Liver (tissue), 9 donors: ENCODE data around the gene MTHFD1. TPM values are rescaled to one million over a fixed set of nuclear protein-coding genes. Genes with fewer than 3 reads are reported as not detected.

Experiments used
- DNase-seq: peaks from one replicate; pipeline ENCODE4 v3.0.0-alpha.2; 2017; ENCODE audit warnings: low spot score
- H3K27ac ChIP-seq, 2 donors: one replicate each; pipeline ENCODE4 v1.7.0; 2013; ENCODE audit warnings: inconsistent platforms in 2 of 2, low read length in 2 of 2, control low read depth in 1 of 2, low read depth in 1 of 2, mild to moderate bottlenecking in 1 of 2
- H3K27me3 ChIP-seq, 4 donors: one replicate each; pipeline versions ENCODE4 v1.6.1 to v1.7.0; 2013; ENCODE audit warnings: low read length in 3 of 4, inconsistent platforms in 1 of 4, mild to moderate bottlenecking in 1 of 4, moderate library complexity in 1 of 4; ENCODE audit not compliant: control insufficient read depth in 4 of 4, insufficient read depth in 4 of 4
- H3K36me3 ChIP-seq, 4 donors: one replicate each; pipeline versions ENCODE4 v1.6.1 to v1.7.0; 2013; ENCODE audit warnings: low read length in 3 of 4, mild to moderate bottlenecking in 3 of 4, low read depth in 1 of 4, moderate library complexity in 1 of 4; ENCODE audit not compliant: control insufficient read depth in 4 of 4, insufficient read depth in 3 of 4
- H3K4me1 ChIP-seq, 4 donors: one replicate each; pipeline versions ENCODE4 v1.6.1 to v1.7.0; 2013; ENCODE audit warnings: low read length in 3 of 4, mild to moderate bottlenecking in 3 of 4, moderate library complexity in 1 of 4; ENCODE audit not compliant: control insufficient read depth in 4 of 4, insufficient read depth in 4 of 4
- H3K4me3 ChIP-seq, 3 donors: one replicate each; pipeline versions ENCODE4 v1.6.1 to v1.7.0; 2013; ENCODE audit warnings: low read length in 3 of 3, control low read depth in 1 of 3, low read depth in 1 of 3, mild to moderate bottlenecking in 1 of 3
- H3K9ac ChIP-seq, 2 donors: one replicate each; pipeline ENCODE4 v1.7.0; 2013; ENCODE audit warnings: low read length in 2 of 2, mild to moderate bottlenecking in 2 of 2, moderate library complexity in 2 of 2, control low read depth in 1 of 2, low read depth in 1 of 2
- H3K9me3 ChIP-seq, 4 donors: one replicate each; pipeline versions ENCODE4 v1.6.1 to v1.7.0; 2013; ENCODE audit warnings: low read length in 3 of 4; ENCODE audit not compliant: control insufficient read depth in 4 of 4
- FOXA1 ChIP-seq: IDR thresholded peaks from 2 replicates; pipeline ENCODE4 v1.6.1; 2016; ENCODE audit warnings: antibody characterized with exemption
- GABPA ChIP-seq, 2 donors: IDR thresholded peaks in 1 of 2; conservative IDR thresholded peaks in 1 of 2; 2 replicates each; pipeline ENCODE4 v1.6.1; 2016; ENCODE audit warnings: antibody characterized with exemption in 2 of 2, mild to moderate bottlenecking in 1 of 2, moderate library complexity in 1 of 2
- JUND ChIP-seq, 2 donors: IDR thresholded peaks; 2 replicates each; pipeline ENCODE4 v1.6.1; 2016; ENCODE audit warnings: antibody characterized with exemption in 2 of 2
- MAX ChIP-seq: IDR thresholded peaks from 2 replicates; pipeline ENCODE4 v1.6.1; 2016; ENCODE audit warnings: antibody characterized with exemption
- NR2F2 ChIP-seq: IDR thresholded peaks from 2 replicates; pipeline ENCODE4 v1.6.1; 2016; ENCODE audit warnings: antibody characterized with exemption
- RAD21 ChIP-seq, 2 donors: IDR thresholded peaks; 2 replicates each; pipeline ENCODE4 v1.6.1; 2016; ENCODE audit warnings: antibody characterized with exemption in 2 of 2, mild to moderate bottlenecking in 2 of 2
- REST ChIP-seq: IDR thresholded peaks from 2 replicates; pipeline ENCODE4 v1.6.1; 2016; ENCODE audit warnings: antibody characterized with exemption, mild to moderate bottlenecking
- SP1 ChIP-seq: IDR thresholded peaks from 2 replicates; pipeline ENCODE4 v1.6.1; 2018; ENCODE audit warnings: antibody characterized with exemption, mild to moderate bottlenecking
- TAF1 ChIP-seq: conservative IDR thresholded peaks from 2 replicates; pipeline ENCODE4 v1.6.1; 2016; ENCODE audit warnings: antibody characterized with exemption, mild to moderate bottlenecking
- YY1 ChIP-seq: IDR thresholded peaks from 2 replicates; pipeline ENCODE4 v1.6.1; 2016; ENCODE audit warnings: antibody characterized with exemption, mild to moderate bottlenecking
- ZBTB33 ChIP-seq: IDR thresholded peaks from 2 replicates; pipeline ENCODE4 v1.6.1; 2016; ENCODE audit warnings: antibody characterized with exemption
- WGBS: extraction: QIAGEN DNeasy Blood & Tissue Kit; methylation state at CpG from one replicate; pipeline ENCODE4 v1.1.7; 2013; 5-methylcytosine and 5-hydroxymethylcytosine counted together
- polyA plus RNA-seq, 2 donors: library from polyadenylated mRNA; stranded (reverse) in 1 of 2; unstranded in 1 of 2; fragments of 200-250 nt in 1 of 2; fragments of >200 nt in 1 of 2; fragmentation: Nextera tagmentation in 1 of 2; extraction: Ambion mirVana in 1 of 2; gene quantifications; one replicate each; pipeline versions ENCODE4 v1.2.1 to v1.2.3, GENCODE V29; 2013 to 2015
- total RNA-seq, 2 donors: library from RNA; depleted of rRNA; stranded (reverse); fragments of >200 nt; gene quantifications; one replicate each; pipeline ENCODE4 v1.2.3, GENCODE V29; 2014
- donor health status: healthy.
- donor health status: healthy.
- donor health status: healthy.
- donor health status: healthy.
- donor health status: healthy.

MTHFD1 gene
- total and polyA plus RNA-seq, 4 donors: 43.8 to 203 (median 122) TPM

GRCh38 chr14:64504310-64504896 lies 116.2 kb downstream of the MTHFD1 start, which contains the start of gene ZBTB1:
Gene ZBTB1, plus strand, starts transcription at chr14:64504770. Its CDS starts 16,735 bp downstream, at chr14:64521505.
- peak within 1 kb of the TSS; percentile 67 to 95 for H3K9ac ChIP-seq
- H3K4me3 ChIP-seq: peak within 1 kb of the TSS; percentile 62 to 84 (median 82)
- TF ChIP-seq TAF1: peak; percentile 65
- no peak for TF ChIP-seq JUND (IDR thresholded peaks at IDR 0.05)
- peak; percentile 17 for TF ChIP-seq YY1
- no peak for TF ChIP-seq MAX
- DNase-seq: peak; percentile 80
- no peaks in the 10 kb centered on the region for H3K27me3 ChIP-seq
- no peaks in the 10 kb centered on the region for H3K36me3 ChIP-seq
- H3K27ac ChIP-seq: peak within 1 kb of the TSS; percentile 99 to 100
- WGBS: under 1% methylated on average over 63 of the region's 63 CpGs
- peaks cover 6 to 41% (median 23%) of the 10 kb centered on the region in 4 donors for H3K4me1 ChIP-seq
- no peaks in the 10 kb centered on the region for H3K9me3 ChIP-seq

GRCh38 chr14:64504897-64505794 lies 117.0 kb downstream of the MTHFD1 start:
- H3K4me1 ChIP-seq: peaks cover 4 to 41% (median 23%) of the 10 kb centered on the region in 4 donors
- TF ChIP-seq SP1 (no peak), MAX (no peak), ZBTB33 (peak; percentile 42)
- WGBS: under 1% methylated on average over 68 of the region's 68 CpGs

GRCh38 chr14:64506721-64507120 lies 118.6 kb downstream of the MTHFD1 start:
- 45% methylated on average over 3 of the region's 3 CpGs for WGBS
- peak overlapping the region in 1 of 2 donors; percentile 25 for H3K27ac ChIP-seq
- no peak overlapping the region for H3K9ac ChIP-seq
- H3K4me3 ChIP-seq: no peak overlapping the region
- DNase-seq: no peak
- no peaks in the 10 kb centered on the region for H3K36me3 ChIP-seq
- TF ChIP-seq SP1 (no peak), GABPA (IDR thresholded peaks at IDR 0.05 in 1 of 2, conservative IDR thresholded peaks at IDR 0.05 in 1 of 2) (no peak), REST (no peak), FOXA1 (no peak), NR2F2 (no peak), TAF1 (no peak), RAD21 (IDR thresholded peaks at IDR 0.05) (no peak)
- peaks cover 3 to 45% (median 25%) of the 10 kb centered on the region in 4 donors for H3K4me1 ChIP-seq
- no peaks in the 10 kb centered on the region for H3K27me3 ChIP-seq
- H3K9me3 ChIP-seq: no peaks in the 10 kb centered on the region

More at GRCh38 chr14:64504897-64505794, 117.0 kb downstream of the MTHFD1 start:
- peak overlapping the region; percentile 62 to 84 (median 82) for H3K4me3 ChIP-seq
- H3K27me3 ChIP-seq: no peaks in the 10 kb centered on the region
- H3K36me3 ChIP-seq: no peaks in the 10 kb centered on the region
- H3K9ac ChIP-seq: peak overlapping the region; percentile 49 to 95
- DNase-seq: peak; percentile 81
- no peaks in the 10 kb centered on the region for H3K9me3 ChIP-seq
- H3K27ac ChIP-seq: peak overlapping the region; percentile 99 to 100
